Ovary (tissue), 9 donors: Measurements from ENCODE around the gene NCK1. TPM values are rescaled to one million over a fixed set of nuclear protein-coding genes. Genes with fewer than 3 reads are reported as not detected.
"Not testable (repeated sequence)": the region's sequence is repeated elsewhere in the genome, so short reads cannot be mapped to it uniquely, and the experiment has no call there.

ENCODE experiments used
- DNase-seq, 5 donors: peaks; one replicate each; pipeline ENCODE4 v3.0.0-alpha.2; 2019 to 2020
- H3K27ac ChIP-seq, 2 donors: fragments of 200-600 bp; one replicate each; pipeline versions ENCODE4 v1.5.1 to v1.8.0; 2019 to 2022
- H3K27me3 ChIP-seq: fragments of 200-600 bp; one replicate; pipeline ENCODE4 v1.8.0; 2022
- H3K36me3 ChIP-seq: fragments of 200-600 bp; sonication (generic); one replicate; pipeline ENCODE4 v1.5.1; 2019
- H3K4me1 ChIP-seq: one replicate; pipeline ENCODE4 v1.8.1; 2013; ENCODE audit warnings: mild to moderate bottlenecking, moderate library complexity; ENCODE audit not compliant: insufficient read depth
- H3K4me3 ChIP-seq: fragments of 200-600 bp; sonication (generic); one replicate; pipeline ENCODE4 v1.5.1; 2017
- H3K9me3 ChIP-seq, 2 donors: fragments of 200-600 bp in 1 of 2; sonication (generic) in 1 of 2; one replicate each; pipeline versions ENCODE4 v1.5.1 to v1.8.1; 2013 to 2019; ENCODE audit warnings: mild to moderate bottlenecking in 1 of 2, moderate library complexity in 1 of 2
- EP300 ChIP-seq: sonication (generic); formaldehyde crosslinking; IDR thresholded peaks from one replicate; pipeline ENCODE4 v1.6.1; 2017; ENCODE audit warnings: antibody characterized with exemption
- POLR2A ChIP-seq: fragments of 450-650 bp; IDR thresholded peaks from one replicate; pipeline ENCODE4 v1.6.1; 2017; ENCODE audit warnings: antibody characterized with exemption, mild to moderate bottlenecking, moderate library complexity
- WGBS, 3 donors: extraction: QIAGEN DNeasy Blood & Tissue Kit in 1 of 3; methylation state at CpG; one replicate each; pipeline versions ENCODE4 v1.1.5 to v1.1.7; 2013 to 2017; 5-methylcytosine and 5-hydroxymethylcytosine counted together
- intact Hi-C, 4 donors: fragments of 100-400 bp; cut with DNase I; formaldehyde crosslinking; loops; one replicate each; pipeline versions ENCODE4 v1.11.0 to v1.15.1; 2022 to 2023
- polyA plus RNA-seq, 2 donors: library from polyadenylated mRNA; stranded (reverse); fragments of 200-250 nt in 1 of 2; fragments of 350-450 nt in 1 of 2; fragmentation: Illumina TruSeq in 1 of 2; extraction: RNeasy Lipid Tissue Mini Kit (QIAGEN cat#74804) in 1 of 2; gene quantifications; one replicate each; pipeline ENCODE4 v1.2.3, GENCODE V29; 2013 to 2014
- total RNA-seq, 7 donors: library from RNA; depleted of rRNA in 2 of 7; stranded (reverse); fragments of >200 nt in 2 of 7; fragmentation: NEBNext Ultra II Directional in 3 of 7; extraction: Animal tissue kit (Norgen Biotek cat#: 25700) in 3 of 7; gene quantifications; one replicate each; pipeline versions ENCODE4 v1.1.0 to v1.2.4, GENCODE V29; 2016 to 2023
- TF ChIP-seq, protein P1 (sequence below), 3 donors: fragments of 450-650 bp in 2 of 3; fragments of 200-600 bp in 1 of 3; IDR thresholded peaks; one replicate each; pipeline versions ENCODE4 v1.5.1 to v1.8.0; 2016 to 2022; ENCODE audit warnings: antibody characterized with exemption in 3 of 3, mild to moderate bottlenecking in 1 of 3
- donor health status: DM: no; HTN: no; CAD: no; lungs with moderate emphysema.
- donor health status: DM: no; HTN: no; CAD: no.
- donor health status: Bipolar disorder and iron deficiency.
- donor health status: DM: yes; HTN: yes; CAD: no.
- donor health status: DM: no; HTN: no; CAD: no.
- donor health status: DM: yes; HTN: yes; CAD: no.

Gene NCK1
- total and polyA plus RNA-seq, 9 donors: 27.6 to 49.4 (median 36.0) TPM

DNA sequence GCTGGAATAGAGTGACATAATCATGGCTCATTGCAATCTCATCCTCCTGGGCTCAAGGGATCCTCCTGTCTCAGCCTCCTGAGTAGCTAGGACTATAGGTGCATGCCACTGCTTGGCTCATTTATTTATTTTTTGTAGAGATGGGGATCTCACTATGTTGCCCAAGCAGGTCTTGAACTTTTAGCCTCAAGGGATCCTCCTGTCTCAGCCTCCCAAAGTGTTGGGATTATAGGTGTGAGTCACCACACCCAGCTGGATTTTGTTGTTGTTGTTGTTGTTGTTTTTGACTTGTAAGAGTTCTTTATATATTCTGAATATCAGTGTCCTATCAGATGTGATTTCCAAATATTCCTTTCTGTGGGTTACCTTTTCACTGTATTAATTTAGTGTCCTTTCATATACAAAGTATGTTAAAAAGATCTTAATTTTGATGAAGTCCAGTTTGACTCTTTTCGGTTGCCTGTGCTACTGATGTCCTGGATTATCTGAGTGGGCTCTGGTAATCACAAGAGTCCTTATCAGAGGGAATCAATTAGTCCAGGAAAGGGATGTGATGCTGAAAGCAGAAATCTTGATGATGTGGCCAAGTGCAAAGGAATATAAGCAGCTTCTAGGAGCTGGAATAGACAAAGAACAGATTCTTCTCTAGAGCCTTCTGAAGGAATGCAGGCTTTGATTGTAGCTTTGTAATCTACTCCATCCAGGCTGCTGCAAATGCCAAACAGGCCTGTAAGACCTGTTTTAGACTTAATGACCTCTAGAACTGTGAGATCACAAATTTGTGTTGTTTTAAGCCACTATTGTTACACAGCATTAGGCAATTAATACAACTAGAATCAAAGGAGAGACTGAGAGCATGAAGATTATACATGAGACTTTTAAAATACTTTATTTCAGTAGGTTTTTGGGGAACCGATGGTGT lies 30.2 kb downstream of the NCK1 start:
- Histone ChIP-seq H3K27me3 (no peaks in the 10 kb centered on the region), H3K36me3 (no peaks in the 10 kb centered on the region), H3K9me3 (no peaks in the 10 kb centered on the region), H3K4me1 (peaks cover 4% of the 10 kb centered on the region), H3K27ac (no peak overlapping the region), H3K4me3 (no peak overlapping the region)
- TF ChIP-seq POLR2A (no peak), EP300 (no peak)
- TF ChIP-seq, protein P1, sequence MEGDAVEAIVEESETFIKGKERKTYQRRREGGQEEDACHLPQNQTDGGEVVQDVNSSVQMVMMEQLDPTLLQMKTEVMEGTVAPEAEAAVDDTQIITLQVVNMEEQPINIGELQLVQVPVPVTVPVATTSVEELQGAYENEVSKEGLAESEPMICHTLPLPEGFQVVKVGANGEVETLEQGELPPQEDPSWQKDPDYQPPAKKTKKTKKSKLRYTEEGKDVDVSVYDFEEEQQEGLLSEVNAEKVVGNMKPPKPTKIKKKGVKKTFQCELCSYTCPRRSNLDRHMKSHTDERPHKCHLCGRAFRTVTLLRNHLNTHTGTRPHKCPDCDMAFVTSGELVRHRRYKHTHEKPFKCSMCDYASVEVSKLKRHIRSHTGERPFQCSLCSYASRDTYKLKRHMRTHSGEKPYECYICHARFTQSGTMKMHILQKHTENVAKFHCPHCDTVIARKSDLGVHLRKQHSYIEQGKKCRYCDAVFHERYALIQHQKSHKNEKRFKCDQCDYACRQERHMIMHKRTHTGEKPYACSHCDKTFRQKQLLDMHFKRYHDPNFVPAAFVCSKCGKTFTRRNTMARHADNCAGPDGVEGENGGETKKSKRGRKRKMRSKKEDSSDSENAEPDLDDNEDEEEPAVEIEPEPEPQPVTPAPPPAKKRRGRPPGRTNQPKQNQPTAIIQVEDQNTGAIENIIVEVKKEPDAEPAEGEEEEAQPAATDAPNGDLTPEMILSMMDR (IDR thresholded peaks at IDR 0.05): no peak
- DNase-seq: no peak
- 46 to 48% (median 48%) methylated on average over 2 of the region's 2 CpGs for WGBS, 3 donors
- intact Hi-C loops: no loop called here

DNA sequence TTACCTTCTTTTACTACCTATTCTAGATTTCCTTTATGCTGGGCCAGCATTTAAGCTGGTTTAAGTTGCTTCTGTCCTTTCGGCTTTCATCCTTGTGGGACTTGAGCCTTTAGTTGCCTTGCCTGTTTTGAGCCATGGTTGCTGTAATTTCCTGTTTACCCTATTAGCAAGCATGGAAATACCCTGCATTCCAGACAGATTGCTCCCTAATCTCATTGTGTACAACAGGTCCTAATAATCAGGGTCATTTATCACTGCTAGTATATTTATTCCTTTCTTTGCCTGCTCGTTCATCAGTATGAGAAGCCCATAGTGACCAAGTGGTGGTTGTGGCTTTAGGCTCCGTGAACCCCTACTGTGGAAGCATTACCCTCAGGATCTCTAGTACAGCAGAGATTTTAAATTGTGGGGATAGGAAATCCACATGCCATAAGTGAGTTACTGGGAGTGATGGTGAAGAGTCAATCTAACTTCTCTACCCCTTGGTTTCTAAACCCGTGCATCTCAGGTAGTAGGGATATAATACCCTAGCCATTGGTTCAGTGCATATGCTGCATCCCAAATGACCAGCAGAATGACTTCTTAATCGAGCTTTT lies 31.9 kb downstream of the NCK1 start:
- TF ChIP-seq, protein P1 (IDR thresholded peaks at IDR 0.05): no peak
- no peak for TF ChIP-seq POLR2A
- TF ChIP-seq EP300: no peak
- no peak for DNase-seq
- H3K36me3 ChIP-seq: no peaks in the 10 kb centered on the region
- no peak overlapping the region for H3K27ac ChIP-seq
- no peaks in the 10 kb centered on the region for H3K9me3 ChIP-seq
- no peaks in the 10 kb centered on the region for H3K27me3 ChIP-seq
- intact Hi-C loops: no loop called here
- H3K4me1 ChIP-seq: peaks cover 4% of the 10 kb centered on the region
- 61 to 62% (median 61%) methylated on average over 5 of the region's 5 CpGs for WGBS, 3 donors
- no peak overlapping the region for H3K4me3 ChIP-seq

DNA sequence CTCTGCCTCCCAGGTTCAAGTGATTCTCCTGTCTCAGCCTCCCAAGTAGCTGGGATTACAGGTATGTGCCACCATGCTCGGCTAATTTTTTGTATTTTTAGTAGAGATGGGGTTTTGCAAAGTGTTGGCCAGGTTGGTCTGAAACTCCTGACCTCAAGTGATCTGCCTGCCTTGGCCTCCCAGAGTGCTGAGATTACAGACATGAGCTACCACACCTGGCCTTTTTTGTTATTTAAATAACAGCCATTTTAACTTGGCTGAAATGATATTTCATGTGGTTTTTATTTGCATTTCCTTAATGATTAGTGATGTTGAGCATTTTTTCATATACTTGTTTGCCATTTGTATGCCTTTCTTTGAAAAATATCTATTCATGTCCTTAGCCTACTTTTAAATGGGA lies 35.2 kb downstream of the NCK1 start:
- intact Hi-C loops: not testable (repeated sequence)

DNA sequence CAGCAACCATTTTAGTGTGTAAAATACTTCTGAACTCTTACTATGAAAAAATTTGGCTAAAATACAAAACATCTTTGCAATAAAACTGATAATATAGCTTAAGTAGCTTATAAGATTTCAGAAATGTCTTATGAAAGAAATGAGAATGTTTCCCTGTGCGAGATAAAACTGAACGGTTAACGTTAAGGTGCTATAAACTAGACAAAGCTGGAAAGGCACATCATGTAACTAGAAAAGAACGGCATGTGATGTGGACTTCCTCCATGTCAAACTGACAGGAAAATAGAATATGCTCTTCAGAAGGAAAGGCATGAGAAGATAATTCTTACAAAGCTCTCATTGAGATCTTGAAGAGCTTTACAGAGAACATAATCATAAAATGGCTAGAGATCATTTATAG lies 36.5 kb downstream of the NCK1 start:
- TF ChIP-seq POLR2A (no peak), EP300 (no peak)
- TF ChIP-seq, protein P1 (IDR thresholded peaks at IDR 0.05): no peak
- intact Hi-C loops: no loop called here
- no peaks in the 10 kb centered on the region for H3K27me3 ChIP-seq
- no peak overlapping the region for H3K27ac ChIP-seq
- H3K9me3 ChIP-seq: no peaks in the 10 kb centered on the region
- H3K36me3 ChIP-seq: no peaks in the 10 kb centered on the region
- 59 to 79% (median 72%) methylated on average over 4 of the region's 4 CpGs for WGBS, 3 donors
- no peak for DNase-seq
- H3K4me3 ChIP-seq: no peak overlapping the region
- H3K4me1 ChIP-seq: peaks cover 4% of the 10 kb centered on the region

More for the DNA sequence above, 35.2 kb downstream of the NCK1 start:
- DNase-seq, H3K4me3 ChIP-seq, H3K4me1 ChIP-seq, H3K9me3 ChIP-seq, H3K36me3 ChIP-seq, H3K27ac ChIP-seq, H3K27me3 ChIP-seq: not testable (repeated sequence)
- 65 to 91% (median 67%) methylated on average over 1 of the region's 1 CpG for WGBS, 3 donors

DNA sequence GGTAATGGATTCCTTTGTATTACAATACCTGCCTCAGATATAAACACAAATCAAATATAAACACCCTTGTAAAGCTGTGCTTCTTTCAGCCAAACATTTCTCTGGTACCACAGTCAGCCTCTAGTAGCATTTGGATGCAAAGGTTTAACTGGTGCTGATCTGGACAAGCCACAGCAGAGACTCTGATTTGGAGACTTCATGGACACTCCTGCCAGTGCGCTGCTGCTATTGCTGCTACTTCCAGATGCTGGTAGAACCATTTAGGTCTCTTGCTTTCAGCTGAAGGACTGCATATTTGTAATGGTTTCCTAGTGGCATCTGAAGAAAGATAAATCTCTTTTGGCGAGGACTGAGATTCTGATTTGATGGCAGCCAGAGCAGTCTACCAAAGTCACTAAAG lies 36.9 kb downstream of the NCK1 start:
- H3K27ac ChIP-seq: no peak overlapping the region

More for the DNA sequence above, 36.9 kb downstream of the NCK1 start:
- intact Hi-C loops: no loop called here
- WGBS, 3 donors: 87 to 95% (median 91%) methylated on average over 2 of the region's 2 CpGs
- no peaks in the 10 kb centered on the region for H3K27me3 ChIP-seq
- TF ChIP-seq, protein P1 (IDR thresholded peaks at IDR 0.05): no peak
- TF ChIP-seq POLR2A: no peak
- no peak for TF ChIP-seq EP300
- no peaks in the 10 kb centered on the region for H3K36me3 ChIP-seq
- DNase-seq: no peak
- H3K4me1 ChIP-seq: peaks cover 2% of the 10 kb centered on the region
- H3K4me3 ChIP-seq: no peak overlapping the region
- H3K9me3 ChIP-seq: no peaks in the 10 kb centered on the region
